GM12891 (cell line): ENCODE measurements around the gene CNTNAP5.
A peak's percentile ranks its signal among the peaks of the same experiment; 100 is the strongest.

Source experiments
- DNase-seq: peaks from one replicate; pipeline ENCODE4 v3.0.0; 2011; ENCODE audit warnings: low spot score; ENCODE audit not compliant: insufficient read length
- FAIRE-seq: peaks from 2 replicates; lab custom pipeline; 2011; peaks lifted over from hg19 to GRCh38; lab: Jason Lieb, UNC
- PAX5 ChIP-seq: IDR thresholded peaks from 2 replicates; pipeline ENCODE4 v1.6.1; 2011; ENCODE audit warnings: low read length, moderate library complexity, mild to moderate bottlenecking; ENCODE audit not compliant: insufficient read depth, severe bottlenecking
- POLR2A ChIP-seq: IDR thresholded peaks from 2 replicates; pipeline ENCODE4 v1.6.1; 2011; ENCODE audit warnings: low read depth, low read length, control low read depth
- POLR2AphosphoS5 ChIP-seq: IDR thresholded peaks from 2 replicates; pipeline ENCODE4 v1.6.1; 2011; ENCODE audit warnings: low read depth, low read length, control low read depth
- POU2F2 ChIP-seq: IDR thresholded peaks from 2 replicates; pipeline ENCODE4 v1.6.1; 2011; ENCODE audit warnings: low read depth, mild to moderate bottlenecking, control low read depth, low read length, moderate library complexity
- SPI1 ChIP-seq: IDR thresholded peaks from 2 replicates; pipeline ENCODE4 v1.6.1; 2011; ENCODE audit warnings: low read depth, low read length, control low read depth
- TAF1 ChIP-seq: IDR thresholded peaks from 2 replicates; pipeline ENCODE4 v1.6.1; 2011; ENCODE audit warnings: low read depth, low read length, control low read depth

CNTNAP5 gene

GRCh38 chr2:124027182-124027581, 2.1 kb downstream of the CNTNAP5 start:
- FAIRE-seq (peak; percentile 40), DNase-seq (peak; percentile 23)
- TF ChIP-seq TAF1 = no peak
- no peak for TF ChIP-seq POLR2AphosphoS5
- TF ChIP-seq SPI1 = no peak
- TF ChIP-seq POU2F2 = no peak
- TF ChIP-seq PAX5 = no peak
- TF ChIP-seq POLR2A = no peak

GRCh38 chr2:124032799-124033198, 7.7 kb downstream of the CNTNAP5 start:
- TF ChIP-seq POU2F2 = no peak
- TF ChIP-seq POLR2AphosphoS5 = no peak
- TF ChIP-seq POLR2A = no peak
- TF ChIP-seq PAX5 = no peak
- no peak for TF ChIP-seq TAF1
- no peak for TF ChIP-seq SPI1
- no peak for DNase-seq
- FAIRE-seq = no peak

- FAIRE-seq (no peak), DNase-seq (no peak)
- TF ChIP-seq POLR2A = no peak
- no peak for TF ChIP-seq SPI1
- no peak for TF ChIP-seq TAF1
- TF ChIP-seq PAX5 = no peak
- no peak for TF ChIP-seq POU2F2
- no peak for TF ChIP-seq POLR2AphosphoS5
Measured at GRCh38 chr2:124034265-124034664, 9.2 kb downstream of the CNTNAP5 start.

GRCh38 chr2:124035001-124035400, 9.9 kb downstream of the CNTNAP5 start:
- FAIRE-seq (no peak), DNase-seq (no peak)
- TF ChIP-seq SPI1 = no peak
- no peak for TF ChIP-seq POU2F2
- TF ChIP-seq POLR2A = no peak
- TF ChIP-seq POLR2AphosphoS5 = no peak
- no peak for TF ChIP-seq TAF1
- TF ChIP-seq PAX5 = no peak

- DNase-seq = no peak
Measured at GRCh38 chr2:124039032-124039431, 13.9 kb downstream of the CNTNAP5 start.

GRCh38 chr2:124039762-124040291, 14.7 kb downstream of the CNTNAP5 start:
- TF ChIP-seq POLR2AphosphoS5 = no peak
- TF ChIP-seq TAF1 = no peak
- no peak for TF ChIP-seq POU2F2
- no peak for TF ChIP-seq PAX5
- no peak for TF ChIP-seq POLR2A
- no peak for TF ChIP-seq SPI1
- DNase-seq = no peak
- FAIRE-seq = no peak

More at GRCh38 chr2:124039032-124039431, 13.9 kb downstream of the CNTNAP5 start:
- no peak for FAIRE-seq
- TF ChIP-seq POU2F2 (no peak), SPI1 (no peak), POLR2AphosphoS5 (no peak), PAX5 (no peak), TAF1 (no peak), POLR2A (no peak)

GRCh38 chr2:124045894-124046293, 20.8 kb downstream of the CNTNAP5 start:
- TF ChIP-seq SPI1 (no peak), POLR2A (no peak), PAX5 (no peak), POU2F2 (no peak), TAF1 (no peak), POLR2AphosphoS5 (no peak)
- FAIRE-seq = no peak
- DNase-seq = no peak

GRCh38 chr2:124046332-124046731, 21.2 kb downstream of the CNTNAP5 start:
- no peak for TF ChIP-seq POLR2AphosphoS5
- TF ChIP-seq TAF1 = no peak
- TF ChIP-seq POU2F2 = no peak
- no peak for TF ChIP-seq PAX5
- TF ChIP-seq POLR2A = no peak
- no peak for TF ChIP-seq SPI1
- FAIRE-seq (no peak), DNase-seq (no peak)

- TF ChIP-seq POLR2A (no peak), POLR2AphosphoS5 (no peak), TAF1 (no peak), SPI1 (no peak), PAX5 (no peak)
- FAIRE-seq = no peak
- DNase-seq = no peak
Measured at GRCh38 chr2:124048102-124048501, 23.0 kb downstream of the CNTNAP5 start.

- TF ChIP-seq POLR2A (no peak), SPI1 (no peak), PAX5 (no peak), TAF1 (no peak), POLR2AphosphoS5 (no peak), POU2F2 (no peak)
- no peak for FAIRE-seq
Measured at GRCh38 chr2:124048664-124049063, 23.6 kb downstream of the CNTNAP5 start.

More at GRCh38 chr2:124048664-124049063, 23.6 kb downstream of the CNTNAP5 start:
- no peak for DNase-seq
